GM21360 (cell line): ENCODE data around the gene GRIFIN.

Experiments used
- ATAC-seq: cut with Tn5 transposase; IDR thresholded peaks from one replicate; pipeline ENCODE4 v1.9.1; 2021; ENCODE audit warnings: mild to moderate bottlenecking, moderate library complexity; ENCODE audit not compliant: unreplicated experiment

The GRIFIN gene

DNA sequence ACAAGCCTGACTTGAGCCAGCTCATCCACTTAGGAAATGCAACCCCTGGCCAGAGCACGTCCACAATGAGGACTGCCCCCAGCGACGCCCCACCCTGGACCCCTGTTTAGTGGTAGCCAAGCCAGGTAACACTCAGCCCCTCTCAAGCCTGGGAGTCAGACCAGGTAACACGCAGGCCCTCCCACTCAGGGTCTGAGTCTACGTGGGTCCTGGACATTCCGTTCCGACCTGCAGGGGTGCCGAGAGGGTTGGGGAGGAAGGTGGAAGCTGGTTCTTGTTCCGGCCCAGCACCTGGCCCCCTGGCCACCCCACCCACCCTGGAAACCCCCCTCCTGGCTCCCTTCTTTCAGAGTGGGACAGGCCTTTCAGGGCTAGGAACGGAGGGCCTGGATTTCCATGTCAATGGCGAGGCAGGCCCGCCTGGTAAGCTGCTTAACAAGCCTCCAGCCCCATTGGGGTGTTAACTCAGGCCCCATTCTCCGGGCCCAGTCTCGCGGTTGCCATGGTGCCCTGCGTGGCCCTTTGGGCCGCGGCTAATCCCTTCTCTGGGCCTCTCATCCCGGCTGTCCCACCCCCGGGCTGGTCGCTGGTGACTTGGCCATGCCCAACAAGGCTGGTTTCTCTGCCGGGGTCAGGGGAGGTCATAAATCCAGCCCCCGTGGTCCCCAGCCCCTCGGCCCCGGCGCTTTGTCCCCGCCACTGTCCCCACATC lies 23.7 kb upstream of the GRIFIN start:
- ATAC-seq = no peak

DNA sequence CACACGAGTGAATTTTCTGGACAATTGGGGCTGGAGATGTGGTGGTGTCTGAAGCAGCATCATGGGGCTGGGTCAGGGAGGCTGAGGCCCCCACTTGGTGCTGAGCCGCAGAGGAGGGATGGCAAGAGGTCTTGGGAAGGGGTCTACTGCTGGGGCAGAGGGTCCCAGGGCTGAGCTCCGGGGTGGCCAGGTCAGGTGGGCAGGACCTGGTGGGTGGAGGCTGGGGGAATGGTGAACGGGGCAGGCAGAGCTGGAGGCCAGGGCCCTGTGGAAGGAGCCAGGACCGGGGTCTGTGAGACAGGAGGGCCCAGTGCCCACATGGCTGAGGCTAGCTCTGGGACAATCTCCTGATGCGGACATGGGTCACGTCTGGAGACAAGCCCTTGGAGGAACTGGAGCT lies 23.0 kb upstream of the GRIFIN start:
- no peak for ATAC-seq

DNA sequence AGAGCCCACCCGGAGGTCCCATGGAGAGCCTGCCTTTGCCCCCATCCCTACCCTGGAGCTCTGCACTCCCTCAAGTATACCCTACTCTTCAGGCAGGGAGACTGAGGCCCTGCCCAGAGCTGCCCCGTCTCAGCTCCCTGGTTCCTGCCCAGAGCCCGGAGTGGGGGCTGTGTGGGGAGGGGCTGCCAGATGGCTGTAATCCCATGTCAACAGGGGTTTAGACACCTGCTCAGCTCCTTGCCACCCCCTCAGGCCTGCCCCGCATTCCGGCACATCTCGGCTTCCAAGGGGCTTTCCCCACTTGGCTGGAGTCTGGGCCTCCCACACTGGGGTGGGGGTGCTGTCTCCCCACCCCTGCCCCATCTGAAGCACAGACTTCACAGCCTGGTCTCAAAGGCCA lies 22.5 kb upstream of the GRIFIN start:
- no peak for ATAC-seq

DNA sequence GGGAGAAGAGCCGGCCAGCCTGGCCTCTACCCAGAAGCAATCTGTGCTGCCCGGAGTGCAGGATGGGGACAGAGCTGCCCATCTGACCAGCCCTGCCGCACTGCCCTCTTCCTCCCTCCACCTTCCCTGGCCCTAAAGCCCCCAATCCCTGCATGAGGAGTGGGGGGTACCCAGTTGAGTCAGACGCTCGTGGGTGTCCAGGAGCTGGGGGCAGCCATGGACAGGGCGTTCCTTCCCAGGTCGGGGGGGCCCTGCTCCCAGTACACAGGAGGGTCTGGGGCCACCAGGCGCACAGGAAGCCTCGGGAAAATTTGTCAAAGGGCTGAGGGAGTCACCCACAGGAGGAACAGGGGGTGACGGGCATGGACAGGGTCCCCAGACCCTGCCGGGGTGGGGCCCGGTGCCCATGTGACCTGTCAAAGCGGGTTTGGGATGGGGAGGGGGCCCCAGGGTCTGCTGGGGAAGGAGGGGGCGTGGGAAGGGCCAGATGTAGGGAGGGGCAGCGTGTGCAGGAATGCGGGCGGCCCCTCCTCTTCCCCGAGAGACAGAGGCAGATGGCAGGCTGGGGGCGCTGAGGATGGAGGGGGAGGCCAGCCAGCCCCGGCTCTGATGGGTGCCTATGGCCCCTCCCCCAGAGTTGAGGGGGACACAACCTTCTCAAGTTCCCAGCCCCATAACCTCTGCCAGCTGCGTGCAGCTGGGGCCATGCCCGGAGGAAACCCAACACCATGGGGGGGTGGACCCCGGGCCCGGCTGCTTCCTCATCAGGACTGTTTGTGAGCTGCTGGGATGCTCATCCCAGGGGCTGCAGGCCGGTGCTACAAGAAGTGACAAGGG lies 21.5 kb upstream of the GRIFIN start:
- ATAC-seq = no peak

DNA sequence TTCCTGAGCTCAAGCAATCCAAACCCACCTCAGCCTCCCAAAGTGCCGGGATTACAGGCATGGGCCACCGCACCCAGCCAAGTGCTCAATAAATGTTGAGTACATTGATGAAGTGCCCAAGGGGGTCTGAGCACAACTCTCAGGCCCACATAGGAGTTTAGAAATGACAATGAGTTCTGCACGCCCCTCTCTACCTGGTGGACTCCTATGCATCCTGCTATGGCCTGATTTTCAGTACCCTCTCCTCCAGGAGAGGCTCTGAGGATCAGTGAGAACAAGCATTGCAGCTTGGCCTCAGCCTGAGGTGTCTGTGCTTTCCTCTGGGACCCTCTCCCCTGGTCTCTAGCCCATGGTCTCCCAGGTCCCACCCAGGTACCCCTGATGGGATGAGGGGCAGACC lies 20.9 kb upstream of the GRIFIN start:
- no peak for ATAC-seq

DNA sequence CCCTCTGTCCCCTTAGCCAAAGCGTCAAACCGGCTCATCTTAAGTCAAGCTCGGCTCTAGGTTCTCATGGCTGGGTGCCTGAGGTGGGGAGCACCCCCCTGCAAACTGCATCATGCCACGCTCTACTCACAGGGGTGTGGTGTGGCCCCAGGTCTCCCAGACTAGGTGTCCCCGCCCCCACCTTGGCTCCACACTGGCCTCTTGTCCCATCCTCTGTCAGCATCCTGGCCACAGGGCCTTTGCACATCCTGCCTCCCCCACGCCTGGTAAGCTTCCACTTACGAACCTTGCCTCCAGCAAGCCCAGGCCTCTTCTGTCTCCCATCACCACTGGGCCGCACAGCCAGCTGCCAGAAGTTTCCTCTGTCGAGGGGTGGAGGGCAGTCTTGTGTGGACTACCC lies 20.2 kb upstream of the GRIFIN start:
- ATAC-seq = no peak

DNA sequence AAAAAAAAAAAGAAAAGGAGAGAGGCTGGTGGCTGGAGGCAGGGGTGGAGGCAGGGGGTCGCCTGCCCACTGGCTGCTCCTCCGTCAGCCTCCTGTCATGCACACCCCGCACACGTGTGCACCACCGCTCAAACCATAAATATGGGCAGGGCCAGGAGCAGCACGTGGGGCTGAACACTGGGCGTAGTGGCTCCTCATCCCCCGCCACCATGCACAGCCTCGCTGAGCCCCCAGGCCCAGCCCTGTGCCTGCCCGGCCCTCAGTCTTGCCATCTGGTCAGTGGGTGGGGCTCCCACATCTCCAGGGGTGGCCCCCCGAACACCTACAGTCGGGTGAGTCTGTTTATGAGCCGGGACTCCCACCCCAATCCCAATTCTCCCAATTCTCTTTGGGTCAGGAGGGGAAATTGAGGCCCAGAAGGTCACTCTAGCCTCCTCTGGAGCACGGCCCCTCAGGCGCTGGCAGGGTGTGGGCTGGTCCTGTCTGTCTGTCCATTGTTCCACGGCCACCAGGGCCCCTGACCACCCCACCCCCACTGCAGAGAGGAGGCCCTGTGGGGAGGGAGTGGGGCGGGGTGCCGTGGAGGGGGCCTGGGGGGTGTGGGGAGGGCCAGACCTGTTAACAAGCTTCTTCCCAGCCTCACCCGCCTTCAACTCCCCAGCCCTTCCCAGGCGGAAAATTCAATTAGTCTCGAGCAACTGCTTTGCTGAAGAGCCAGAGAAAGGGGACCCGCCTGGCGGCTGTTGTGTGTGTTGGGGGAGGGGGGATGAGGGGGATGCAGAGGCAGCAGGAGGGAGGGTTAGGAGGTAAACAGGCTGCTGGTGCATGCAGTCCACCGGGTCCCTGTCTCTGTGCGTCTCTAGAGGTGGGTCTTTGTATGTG lies 19.5 kb upstream of the GRIFIN start:
- ATAC-seq = no peak

DNA sequence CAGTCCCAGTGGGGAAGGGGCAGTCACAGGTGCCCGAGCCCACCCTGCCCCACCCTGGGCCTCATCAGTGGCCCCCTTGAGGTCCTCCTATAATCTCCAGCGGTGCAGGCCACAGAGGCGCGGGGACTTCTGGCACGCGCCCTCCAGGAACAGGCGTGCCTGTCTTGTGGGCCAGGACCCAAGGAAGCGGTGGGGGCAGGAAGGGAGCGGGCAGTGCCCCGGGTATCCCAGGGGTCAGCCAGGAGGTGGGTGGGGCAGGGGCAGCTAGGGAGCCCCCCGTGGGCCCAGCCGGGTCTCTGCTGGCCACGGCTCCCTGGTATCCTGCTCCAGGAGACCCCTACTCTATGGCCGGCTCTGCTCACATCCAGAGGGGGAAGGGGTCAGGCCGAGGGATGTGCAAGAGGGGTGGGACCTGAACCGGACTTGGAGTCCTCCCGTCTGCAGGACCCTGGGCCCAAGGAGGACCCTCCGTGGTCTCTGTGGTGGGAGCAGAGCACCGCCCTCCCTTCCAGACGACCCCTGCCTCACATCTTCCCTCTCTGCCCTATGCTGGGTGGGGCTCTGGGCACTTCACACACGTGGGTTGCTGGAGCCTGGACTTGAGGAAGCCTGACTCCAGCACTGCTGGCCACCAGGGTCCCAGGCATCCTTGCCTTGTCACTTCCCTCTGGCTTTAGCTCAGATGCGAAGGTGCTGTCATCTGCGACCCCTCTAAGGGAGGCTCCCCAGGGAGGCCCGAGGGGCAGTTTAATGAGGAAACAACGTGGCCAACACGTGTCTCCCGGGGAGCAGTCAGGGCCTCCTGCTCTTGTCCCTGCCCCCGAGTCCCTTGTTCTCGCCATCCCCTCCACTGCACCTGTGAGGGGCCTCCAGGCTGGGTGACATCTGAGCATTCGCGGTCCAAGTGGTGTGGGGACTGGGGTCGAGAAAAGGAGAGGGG lies 18.3 kb upstream of the GRIFIN start:
- no peak for ATAC-seq

DNA sequence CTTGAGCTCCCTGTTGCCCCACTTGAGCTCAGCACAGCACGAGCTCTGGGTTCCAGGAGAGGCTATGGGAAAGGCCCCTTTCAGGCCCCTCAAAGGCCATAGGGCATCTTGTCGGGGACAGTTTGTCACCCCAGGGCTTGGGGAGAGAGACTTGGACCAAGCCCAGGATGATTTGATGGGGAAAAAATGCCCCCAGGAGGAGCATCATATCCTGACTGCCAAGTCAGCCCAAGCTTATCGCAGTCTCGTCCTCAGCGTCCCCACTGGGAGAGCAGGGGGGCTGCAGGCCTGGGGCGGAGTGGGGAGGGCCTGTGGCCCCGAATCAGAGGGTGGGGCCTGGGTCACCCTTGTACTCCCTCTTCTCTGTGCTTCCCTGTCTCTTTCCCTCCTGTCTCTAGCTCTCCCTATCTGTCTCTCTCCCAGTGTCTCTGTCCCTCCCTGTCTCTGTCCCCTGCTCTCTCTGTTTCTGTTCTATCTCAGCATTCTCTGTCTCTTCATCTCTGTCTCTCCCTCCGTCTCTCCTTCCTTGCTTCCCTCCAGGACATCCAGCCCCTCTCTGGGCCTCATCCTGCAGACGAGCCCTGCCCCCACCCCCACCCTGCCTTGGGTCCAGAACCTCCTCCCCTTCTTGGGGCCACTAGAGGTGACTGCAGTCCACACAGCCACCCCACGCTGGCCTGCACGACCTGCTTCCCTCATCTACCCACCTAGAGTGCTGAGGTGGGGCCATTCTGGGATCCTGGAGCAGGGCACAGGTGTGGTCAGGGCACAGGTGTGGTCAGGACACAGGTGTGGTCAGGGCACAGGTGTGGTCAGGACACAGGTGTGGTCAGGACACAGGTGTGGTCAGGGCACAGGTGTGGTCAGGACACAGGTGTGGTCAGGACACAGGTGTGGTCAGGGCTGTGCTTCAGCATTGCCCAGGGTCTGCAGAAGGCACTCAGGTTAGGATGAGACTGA lies 17.3 kb upstream of the GRIFIN start:
- ATAC-seq = no peak

DNA sequence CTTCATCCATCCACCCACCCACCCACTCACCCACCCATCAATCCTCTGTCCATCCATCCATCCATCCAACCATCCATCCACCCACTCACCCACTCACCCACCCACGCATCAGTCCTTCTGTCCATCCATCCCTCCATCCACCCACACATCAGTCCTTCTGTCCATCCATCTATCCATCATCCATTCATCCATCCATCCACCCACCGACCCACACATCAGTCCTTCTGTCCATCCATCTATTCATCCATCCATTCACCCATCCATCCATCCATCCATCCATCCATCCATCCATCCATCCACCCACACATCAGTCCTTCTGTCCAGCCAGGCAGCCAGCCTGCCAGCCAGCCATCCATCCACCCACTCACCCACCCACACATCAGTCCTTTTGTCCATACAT lies 15.8 kb upstream of the GRIFIN start:
- ATAC-seq = no peak

DNA sequence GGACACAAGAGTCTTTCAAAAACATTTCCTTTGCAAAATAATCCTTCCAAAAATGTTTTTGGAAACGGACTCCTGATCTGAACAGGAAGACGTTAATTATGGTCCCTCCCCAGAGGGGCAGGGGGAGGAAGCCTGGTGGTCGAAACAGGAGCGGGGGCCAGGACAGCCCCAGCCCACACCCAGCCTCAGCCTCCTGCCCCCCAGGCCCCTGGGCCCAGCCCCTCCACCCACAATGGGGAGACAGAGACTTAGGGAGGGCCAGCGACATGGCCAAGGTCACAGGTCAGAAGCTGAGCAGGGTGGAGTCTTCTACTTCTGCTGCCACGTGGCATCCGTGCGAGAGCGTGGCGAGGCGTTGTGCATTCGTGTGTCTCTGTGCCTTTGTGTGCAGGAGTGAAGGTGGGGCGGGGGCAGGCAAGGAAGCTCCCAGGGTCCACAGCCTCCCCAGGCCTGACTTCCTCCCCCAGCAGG lies 14.0 kb upstream of the GRIFIN start:
- ATAC-seq = no peak

DNA sequence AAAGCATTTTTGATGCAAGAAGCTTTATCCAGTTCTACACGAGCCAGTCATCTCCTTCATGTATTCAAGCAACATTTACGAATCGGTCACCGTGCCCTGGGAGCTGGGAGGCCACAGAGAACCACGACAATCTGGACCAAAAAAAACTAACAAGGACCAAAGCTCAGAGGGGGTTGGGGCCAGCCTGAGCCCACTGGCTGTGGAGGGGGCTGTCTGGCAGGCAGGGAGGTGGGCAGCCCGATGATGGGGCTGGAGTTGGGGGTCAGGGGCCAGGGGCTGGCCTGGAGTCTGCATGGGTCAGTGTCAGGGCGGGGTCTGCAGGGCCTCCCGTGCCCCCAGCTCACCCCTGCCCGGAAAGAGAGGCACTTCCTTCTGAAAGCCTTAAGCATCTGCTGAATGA lies 12.5 kb upstream of the GRIFIN start:
- no peak for ATAC-seq

DNA sequence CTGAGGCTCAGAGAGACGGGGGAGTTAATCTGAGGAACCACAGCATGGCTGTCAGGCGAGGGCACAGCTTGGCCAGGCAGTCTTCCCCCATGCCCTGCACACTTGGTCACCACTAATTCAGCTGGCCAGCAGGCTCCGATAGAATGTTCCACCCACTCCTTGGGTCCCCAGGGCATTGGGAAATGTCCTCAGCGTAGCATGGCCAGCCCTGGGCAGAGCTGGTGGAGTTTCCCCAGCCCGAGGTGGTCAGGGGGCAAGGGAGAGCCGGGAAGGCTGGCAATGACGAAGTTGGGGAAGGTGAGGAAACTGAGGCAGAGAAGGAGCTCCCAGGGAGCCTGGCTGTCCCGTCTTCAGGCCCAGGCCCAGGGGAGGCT lies 12.1 kb upstream of the GRIFIN start:
- no peak for ATAC-seq

DNA sequence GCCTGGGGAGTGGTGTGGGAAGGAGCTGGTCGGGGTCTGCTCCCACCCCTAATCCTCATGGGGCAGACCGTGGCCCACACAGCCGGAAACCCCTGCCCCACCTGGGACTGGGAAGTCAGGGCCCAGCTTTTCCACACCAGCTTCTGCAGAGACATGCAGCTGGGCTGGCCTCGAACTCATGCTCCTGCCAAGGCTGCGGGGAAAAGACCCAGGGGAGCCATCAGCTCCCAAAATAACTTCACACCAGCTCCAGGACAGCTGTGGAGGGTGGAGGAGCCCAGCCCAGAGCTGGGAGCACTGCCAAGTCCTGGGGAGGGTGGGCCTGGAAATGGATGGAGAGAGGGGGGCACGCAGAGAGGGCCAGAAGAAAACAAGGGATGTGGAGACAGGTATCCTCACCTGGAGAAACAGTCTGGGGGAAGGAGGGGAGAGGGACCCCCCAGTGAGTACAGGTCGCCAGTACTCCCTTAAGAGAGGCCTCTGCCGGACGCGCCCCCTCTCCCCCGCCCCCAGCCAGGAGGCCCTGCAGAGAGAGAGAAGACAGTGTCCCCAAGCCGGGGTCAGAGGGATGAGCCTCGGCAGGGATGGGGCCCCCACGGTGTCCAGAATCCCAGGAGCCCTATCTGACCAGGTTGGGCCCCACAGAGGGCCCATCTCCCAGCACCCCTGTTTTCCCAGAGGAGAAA lies 11.5 kb upstream of the GRIFIN start:
- no peak for ATAC-seq

DNA sequence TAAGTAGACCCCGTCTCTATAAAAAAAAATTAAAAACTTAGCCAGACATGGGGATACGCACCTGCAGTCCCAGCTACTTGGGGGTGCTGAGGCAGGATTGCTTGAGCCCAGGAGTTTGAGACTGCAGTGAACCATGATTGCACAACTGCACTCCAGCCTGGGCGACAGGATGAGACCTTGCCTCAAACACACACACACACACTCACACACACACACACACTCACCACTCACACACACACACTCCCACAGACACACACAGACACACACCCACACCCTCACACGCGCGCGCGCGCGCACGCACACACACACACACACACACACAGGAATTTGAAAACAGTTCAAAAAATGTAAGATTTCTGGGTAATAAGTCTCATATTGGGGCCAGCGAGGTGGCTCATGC lies 8.7 kb upstream of the GRIFIN start:
- no peak for ATAC-seq

DNA sequence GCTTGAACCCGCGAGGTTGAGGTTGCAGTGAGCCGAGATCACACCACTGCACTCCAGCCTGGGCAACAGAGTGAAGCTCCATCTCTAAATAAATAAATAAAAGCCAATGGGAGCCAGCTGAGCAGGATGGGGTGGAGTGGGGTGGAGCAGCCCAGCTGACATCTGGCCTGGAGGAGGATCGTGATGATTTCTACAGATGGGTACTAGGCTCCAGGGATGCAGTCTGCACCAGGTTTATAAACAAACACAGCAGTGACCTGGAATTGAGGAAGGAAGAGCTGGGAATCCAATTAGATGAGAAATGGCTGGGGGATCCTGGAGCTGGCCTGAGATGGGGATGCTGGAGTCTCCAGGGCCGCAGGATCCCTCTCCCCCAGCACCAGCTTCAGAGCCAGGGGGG lies 7.3 kb upstream of the GRIFIN start:
- no peak for ATAC-seq

DNA sequence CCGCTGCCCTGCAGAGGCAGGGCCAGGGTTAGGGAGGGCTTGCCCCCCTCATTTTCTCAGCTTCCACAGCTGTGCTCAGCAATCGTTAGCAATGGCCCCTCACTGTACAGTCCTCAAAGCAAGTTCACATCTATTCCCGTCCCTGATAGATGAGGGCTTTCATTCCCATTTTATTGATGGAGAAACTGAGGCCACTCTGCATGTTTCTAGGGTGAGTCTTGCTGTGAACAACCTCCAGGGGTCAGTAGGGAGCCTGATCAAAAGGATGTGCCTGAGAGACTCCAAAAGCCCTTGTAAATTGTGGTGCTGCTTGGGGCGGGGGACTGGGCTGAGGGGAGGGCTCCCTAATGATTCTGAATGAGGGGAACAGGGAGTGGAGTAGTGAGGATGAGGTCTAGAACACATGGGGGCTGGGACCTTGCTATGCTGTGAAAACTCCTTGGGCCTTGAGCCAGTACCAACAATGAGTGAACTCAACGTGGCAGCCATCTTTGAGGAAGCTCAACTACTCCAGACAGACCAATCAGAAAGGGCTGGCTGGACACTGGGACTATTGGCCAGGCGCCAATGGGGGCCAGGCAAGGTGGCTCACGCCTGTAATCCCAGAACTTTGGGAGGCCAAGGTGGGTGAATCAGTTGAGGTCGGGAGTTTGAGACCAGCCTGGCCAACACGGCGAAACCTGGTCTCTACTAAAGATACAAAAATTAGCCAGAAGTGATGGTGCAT lies 6.7 kb upstream of the GRIFIN start:
- no peak for ATAC-seq

DNA sequence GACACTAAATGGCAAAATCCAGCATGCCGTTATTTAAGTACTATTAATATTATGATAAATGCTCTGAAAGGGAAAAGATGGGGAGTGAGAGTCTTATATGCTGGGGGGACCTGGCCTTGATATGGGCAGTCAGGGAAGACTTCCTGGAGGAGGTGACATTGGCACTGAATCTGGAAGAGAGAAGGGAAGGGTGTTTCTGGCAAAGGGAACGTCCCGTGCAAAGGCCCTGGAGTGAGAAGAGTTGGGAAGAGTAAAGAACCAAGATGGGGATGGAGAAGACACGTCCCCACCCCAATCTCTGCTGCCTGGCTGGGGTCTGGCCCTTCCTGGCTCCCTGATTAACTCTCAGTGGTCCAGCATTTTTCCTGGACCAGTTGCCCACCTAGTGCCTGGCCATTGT lies 5.0 kb upstream of the GRIFIN start:
- ATAC-seq = no peak
